ENCODE data around the gene KRTAP5-11.
"Not testable (repeated sequence)": the region's sequence is repeated elsewhere in the genome, so short reads cannot be mapped to it uniquely, and the experiment has no call there.

GRCh38 chr11:71588822-71589545 is 6.3 kb upstream of the KRTAP5-11 start:
- TF ChIP-seq EZH2phosphoT487 (IDR thresholded peaks at IDR 0.05; ENCODE audit: low read depth, severe bottlenecking, unreplicated experiment); EZH2 (IDR thresholded peaks at IDR 0.05; ENCODE audit: borderline replicate concordance): not testable (repeated sequence)
- TF ChIP-seq CTCF (IDR thresholded peaks at IDR 0.05; ENCODE audit: poor library complexity): peak; percentile 27

Data from hepatocyte (in vitro differentiated cells).